WERI-Rb-1 (cell line): ENCODE results near the gene IFNA2.
A peak's percentile ranks its signal among the peaks of the same experiment; 100 is the strongest.
"Not testable (repeated sequence)": the region's sequence is repeated elsewhere in the genome, so short reads cannot be mapped to it uniquely, and the experiment has no call there.

ENCODE experiments used
- DNase-seq: peaks from one replicate; pipeline ENCODE4 v3.0.0-alpha.2; 2020
- H3K27ac ChIP-seq: fragments of 250-450 bp; sonication (Bioruptor Pico); 2 replicates; pipeline ENCODE4 v1.5.1; 2020; ENCODE audit warnings: mild to moderate bottlenecking, moderate library complexity
- H3K27me3 ChIP-seq: fragments of 250-450 bp; sonication (Bioruptor Pico); 2 replicates; pipeline ENCODE4 v1.5.1; 2021; ENCODE audit warnings: mild to moderate bottlenecking, low read depth, moderate library complexity; ENCODE audit not compliant: insufficient read depth, severe bottlenecking
- H3K36me3 ChIP-seq: fragments of 250-450 bp; sonication (Bioruptor Pico); 2 replicates; pipeline ENCODE4 v1.5.1; 2020; ENCODE audit warnings: mild to moderate bottlenecking, moderate library complexity
- H3K4me3 ChIP-seq: 2 replicates; pipeline ENCODE4 v1.5.1; 2011; ENCODE audit warnings: low read depth, mild to moderate bottlenecking, control low read depth, low read length
- H3K9me3 ChIP-seq: fragments of 250-450 bp; sonication (Bioruptor Pico); 2 replicates; pipeline ENCODE4 v1.5.1; 2021; ENCODE audit warnings: mild to moderate bottlenecking, moderate library complexity; ENCODE audit not compliant: severe bottlenecking
- CTCF ChIP-seq: IDR thresholded peaks from 2 replicates; pipeline ENCODE4 v1.5.1; 2011; ENCODE audit warnings: low read depth, mild to moderate bottlenecking, control low read depth, inconsistent platforms, low read length

The IFNA2 gene

DNA sequence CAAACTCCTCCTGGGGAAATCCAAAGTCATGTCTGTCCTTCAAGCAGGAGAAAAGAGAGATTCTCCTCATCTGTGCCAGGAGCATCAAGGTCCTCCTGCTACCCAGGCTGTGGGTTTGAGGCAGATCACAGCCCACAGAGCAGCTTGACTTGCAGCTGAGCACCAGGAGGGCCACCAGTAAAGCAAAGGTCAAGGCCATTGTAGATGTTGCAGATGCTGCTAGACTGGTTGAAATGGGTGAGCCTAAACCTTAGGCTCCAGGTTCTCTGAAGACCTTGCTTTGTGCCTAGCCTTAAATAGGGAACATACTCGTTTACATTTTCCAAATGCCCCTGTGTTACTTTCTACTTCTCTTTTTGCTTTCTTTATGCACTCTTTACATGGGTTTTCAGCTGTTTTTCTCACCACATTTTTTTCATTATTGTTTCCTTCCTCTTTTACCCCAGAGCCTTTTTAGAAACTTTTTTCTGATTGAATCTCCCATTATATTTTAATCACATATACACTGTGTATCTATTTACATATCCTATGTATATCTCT, at the start of gene IFNA2:
IFNA2 (minus strand) TSS at position 268 of the 540 bp plus-strand sequence; CDS start at position 199, 69 bp downstream.
- Histone ChIP-seq H3K27me3 (peaks cover 16% of the 10 kb centered on the region), H3K9me3 (no peaks in the 10 kb centered on the region), H3K4me3 (no peak within 1 kb of the TSS), H3K36me3 (no peaks in the 10 kb centered on the region), H3K27ac (no peak within 1 kb of the TSS)
- TF ChIP-seq CTCF: no peak
- no peak for DNase-seq

GRCh38 chr9:21435015-21435383, 49.8 kb upstream of the IFNA2 start:
- not testable (repeated sequence) for H3K27ac ChIP-seq, H3K36me3 ChIP-seq, H3K9me3 ChIP-seq, H3K27me3 ChIP-seq, DNase-seq, H3K4me3 ChIP-seq

GRCh38 chr9:21434202-21435014, 49.2 kb upstream of the IFNA2 start:
- peak; percentile 48 for DNase-seq
- H3K27me3 ChIP-seq: peaks cover 3% of the 10 kb centered on the region
- 0 out of 2 replicates have a peak, but pooled peaks have one; percentile 26 for TF ChIP-seq CTCF
- H3K27ac ChIP-seq: no peak overlapping the region
- no peaks in the 10 kb centered on the region for H3K36me3 ChIP-seq
- no peaks in the 10 kb centered on the region for H3K9me3 ChIP-seq
- H3K4me3 ChIP-seq: no peak overlapping the region

DNA sequence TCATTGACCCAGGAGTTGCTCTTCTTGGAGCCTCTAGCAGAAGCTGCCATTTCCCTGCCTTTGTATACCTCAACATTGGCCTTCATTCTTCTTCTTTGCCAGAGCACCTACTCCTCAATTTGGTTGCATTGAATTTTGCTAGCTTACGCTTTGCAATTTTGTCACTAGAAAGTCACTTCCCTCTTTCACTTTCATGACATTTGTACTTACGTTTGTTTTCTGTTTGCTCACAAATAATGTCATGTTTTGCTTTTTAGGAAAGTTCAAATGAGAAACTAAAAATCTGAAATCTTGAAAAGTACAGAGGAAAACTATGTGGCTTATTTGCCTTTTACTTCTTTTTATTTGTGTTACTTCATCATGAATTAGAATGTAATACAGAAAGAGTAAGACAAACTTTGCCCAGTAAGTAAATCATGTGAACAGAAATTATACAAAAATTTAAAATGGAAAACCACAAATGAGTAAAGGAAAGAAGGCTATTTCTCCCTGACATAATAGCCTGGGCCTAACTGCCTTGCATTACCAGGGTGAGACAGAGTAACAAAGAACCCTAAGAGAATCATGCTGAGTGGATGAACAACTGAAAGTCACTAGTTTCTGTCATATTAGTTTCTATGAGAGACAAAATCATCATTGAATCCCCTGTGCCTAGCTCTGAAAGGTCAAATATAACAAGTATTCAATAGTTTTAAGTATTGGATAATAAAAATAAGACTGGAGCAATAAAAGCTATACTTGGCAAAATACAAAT, 47.7 kb upstream of the IFNA2 start:
- TF ChIP-seq CTCF: no peak
- no peaks in the 10 kb centered on the region for H3K36me3 ChIP-seq
- DNase-seq: no peak
- peaks cover 3% of the 10 kb centered on the region for H3K27me3 ChIP-seq
- no peak overlapping the region for H3K4me3 ChIP-seq
- H3K9me3 ChIP-seq: no peaks in the 10 kb centered on the region
- H3K27ac ChIP-seq: no peak overlapping the region

DNA sequence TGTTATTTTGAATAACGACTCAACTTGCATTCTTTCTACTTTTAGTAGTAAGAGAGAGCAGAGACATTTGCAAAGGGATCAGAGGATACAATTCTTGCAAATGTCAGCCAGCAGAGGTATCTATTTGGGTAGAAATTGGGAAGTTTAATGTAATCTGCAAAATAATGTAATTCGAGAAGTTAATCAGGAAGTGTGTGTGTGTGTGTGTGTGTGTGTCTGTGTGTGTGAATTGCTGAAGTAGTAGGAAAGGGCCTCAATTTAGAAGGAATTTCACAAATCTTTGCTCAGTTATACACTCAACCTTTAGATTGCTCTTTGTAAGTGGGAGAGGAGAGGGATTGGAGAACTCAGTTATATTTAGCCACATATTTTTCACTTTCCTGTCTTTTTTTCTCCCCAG, 44.0 kb upstream of the IFNA2 start:
- H3K27ac ChIP-seq: no peak overlapping the region
- H3K36me3 ChIP-seq: no peaks in the 10 kb centered on the region
- DNase-seq: no peak
- H3K4me3 ChIP-seq: no peak overlapping the region
- no peaks in the 10 kb centered on the region for H3K9me3 ChIP-seq
- TF ChIP-seq CTCF: no peak
- H3K27me3 ChIP-seq: peaks cover 8% of the 10 kb centered on the region

- no peak overlapping the region for H3K4me3 ChIP-seq
- peaks cover 8% of the 10 kb centered on the region for H3K27me3 ChIP-seq
- H3K9me3 ChIP-seq: no peaks in the 10 kb centered on the region
- no peak overlapping the region for H3K27ac ChIP-seq
- no peak for TF ChIP-seq CTCF
- no peaks in the 10 kb centered on the region for H3K36me3 ChIP-seq
- no peak for DNase-seq
Measured at GRCh38 chr9:21428235-21428634, 43.0 kb upstream of the IFNA2 start.
